HG03432 (cell line): Measurements from ENCODE around the gene CTNNA2.

Experiments
- ATAC-seq: cut with Tn5 transposase; IDR thresholded peaks from one replicate; pipeline ENCODE4 v1.9.1; 2021; ENCODE audit warnings: mild to moderate bottlenecking, moderate library complexity; ENCODE audit not compliant: unreplicated experiment

CTNNA2 gene

DNA sequence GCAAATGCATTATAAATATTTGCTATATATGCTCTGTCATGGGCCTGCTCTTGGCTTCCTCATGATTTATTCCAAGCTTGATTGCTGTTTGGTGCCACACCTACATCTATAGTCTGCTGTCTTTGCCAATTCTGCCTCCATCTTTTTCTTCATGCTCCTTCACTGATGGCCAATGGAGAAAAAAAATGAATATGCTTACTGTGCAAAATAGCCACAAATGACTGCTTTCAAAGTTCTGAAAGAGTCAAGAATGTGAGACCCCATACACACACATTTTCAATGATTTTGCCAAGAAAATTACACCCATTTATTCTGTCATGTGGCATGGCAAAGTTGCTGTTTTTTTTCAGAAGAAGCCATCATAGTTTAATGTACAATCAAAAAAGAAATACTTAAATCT is 1097.3 kb downstream of the CTNNA2 start:
- no peak for ATAC-seq

DNA sequence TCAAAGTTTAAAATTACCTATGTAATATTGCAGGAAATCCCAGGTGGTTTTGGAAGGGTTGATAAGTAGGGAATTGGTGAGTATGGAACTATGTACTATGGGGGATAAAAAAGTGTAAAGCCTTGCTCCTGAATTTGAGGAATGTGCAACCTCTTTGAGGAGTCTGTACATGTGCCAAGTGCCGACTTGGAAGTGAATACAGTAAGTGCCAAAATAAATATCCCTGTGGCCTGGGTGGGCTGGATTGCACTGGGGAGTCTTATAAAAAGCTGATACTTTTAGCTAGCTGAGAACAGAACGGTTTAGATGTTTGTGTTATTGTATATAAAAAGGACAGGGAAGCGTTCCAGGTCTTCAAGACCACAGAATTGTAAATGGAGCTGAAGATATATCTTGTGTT is 1108.8 kb downstream of the CTNNA2 start:
- ATAC-seq: no peak

DNA sequence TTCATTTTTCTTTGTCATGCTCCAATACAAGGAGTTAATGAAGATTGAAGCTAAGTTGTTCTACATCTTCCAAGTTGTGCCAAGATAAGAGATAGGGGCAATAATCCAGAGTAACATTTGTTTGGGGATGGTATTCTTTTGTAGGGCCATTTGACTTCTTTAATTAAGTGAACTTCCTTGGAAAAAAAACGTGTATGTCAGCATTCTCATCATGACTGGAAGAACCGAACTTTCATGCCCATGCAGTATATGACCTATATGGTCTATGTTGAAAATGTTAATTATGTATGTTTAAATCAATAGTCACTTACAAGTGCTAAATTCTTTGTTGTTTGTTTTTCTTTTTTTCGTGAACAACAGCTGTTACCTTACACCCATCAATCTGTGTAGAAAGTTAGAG is 1111.2 kb downstream of the CTNNA2 start:
- ATAC-seq: no peak

DNA sequence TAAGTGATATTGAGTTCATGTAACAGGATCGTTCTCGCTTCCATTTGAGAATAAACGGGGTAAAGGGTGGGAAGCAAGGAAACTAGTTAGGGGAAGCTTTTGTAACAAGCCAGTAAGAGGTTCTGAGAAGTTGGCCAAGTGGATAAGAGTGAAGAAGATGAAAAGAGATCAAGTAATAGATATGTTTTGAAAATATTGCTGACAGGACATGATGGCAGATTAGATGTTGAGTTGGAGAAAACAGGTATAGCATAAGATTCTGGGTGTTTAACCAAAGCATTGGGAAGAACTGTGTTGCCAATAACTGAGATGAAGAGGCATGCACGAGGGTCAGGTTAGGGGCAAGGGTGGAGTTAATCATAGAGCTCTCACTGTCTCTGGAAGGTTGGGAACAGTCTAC is 1121.7 kb downstream of the CTNNA2 start:
- ATAC-seq: no peak

DNA sequence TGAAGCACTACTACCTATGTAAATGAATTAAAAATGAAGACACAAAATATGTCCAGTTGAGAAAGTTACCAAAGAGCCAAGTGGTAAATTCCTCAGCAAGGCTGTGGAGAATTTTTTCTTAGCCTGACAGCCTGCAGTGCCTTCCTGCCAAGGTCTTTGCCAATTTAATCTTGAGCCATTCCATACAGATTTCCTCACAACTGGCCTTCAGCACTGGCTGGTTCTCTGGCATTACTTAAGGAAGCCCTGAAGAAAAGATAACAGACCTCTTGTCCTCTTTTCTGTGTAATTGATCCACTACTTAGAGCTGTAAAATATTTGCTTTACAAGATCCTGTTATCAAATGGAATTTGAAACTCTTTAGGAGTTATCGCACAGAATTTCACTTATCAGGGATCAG is 1125.9 kb downstream of the CTNNA2 start:
- no peak for ATAC-seq

DNA sequence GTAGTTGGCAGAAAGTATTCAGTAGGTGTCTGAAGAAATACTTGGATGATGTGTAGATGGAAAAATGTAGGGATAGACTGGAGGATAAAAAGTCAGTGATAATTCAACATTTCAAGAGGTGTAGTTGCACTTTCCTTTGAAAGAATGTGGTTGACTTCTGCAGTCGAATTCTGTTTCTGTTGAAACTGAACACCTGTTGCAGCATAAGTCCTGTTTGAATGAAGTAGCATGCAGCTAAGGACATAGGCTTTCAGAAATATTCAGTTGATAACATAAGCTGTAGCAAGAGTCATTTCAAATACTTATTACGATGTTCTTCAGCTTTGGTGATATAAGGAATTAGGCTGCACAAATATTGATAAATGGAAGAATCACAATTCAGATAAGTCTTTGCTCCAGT is 1129.6 kb downstream of the CTNNA2 start:
- no peak for ATAC-seq

DNA sequence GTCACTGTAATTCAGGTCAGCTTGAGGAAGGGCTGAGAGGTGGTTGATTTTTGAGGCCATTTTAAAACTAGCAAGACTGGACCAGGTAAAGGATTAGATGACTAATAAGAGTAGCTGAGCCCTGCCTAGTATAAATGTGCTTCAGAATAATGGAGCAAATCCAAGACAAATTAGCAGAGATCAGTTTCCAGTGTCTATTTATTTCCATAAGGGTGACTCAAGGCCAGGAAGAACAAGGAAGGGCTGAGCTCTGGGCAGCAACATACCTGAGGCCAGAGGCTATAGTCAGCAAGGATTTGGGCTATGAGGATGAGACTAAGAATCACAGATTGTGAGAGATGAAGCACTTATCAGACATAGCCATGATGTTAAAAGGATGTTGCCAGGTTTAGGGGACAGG is 1130.7 kb downstream of the CTNNA2 start:
- no peak for ATAC-seq

DNA sequence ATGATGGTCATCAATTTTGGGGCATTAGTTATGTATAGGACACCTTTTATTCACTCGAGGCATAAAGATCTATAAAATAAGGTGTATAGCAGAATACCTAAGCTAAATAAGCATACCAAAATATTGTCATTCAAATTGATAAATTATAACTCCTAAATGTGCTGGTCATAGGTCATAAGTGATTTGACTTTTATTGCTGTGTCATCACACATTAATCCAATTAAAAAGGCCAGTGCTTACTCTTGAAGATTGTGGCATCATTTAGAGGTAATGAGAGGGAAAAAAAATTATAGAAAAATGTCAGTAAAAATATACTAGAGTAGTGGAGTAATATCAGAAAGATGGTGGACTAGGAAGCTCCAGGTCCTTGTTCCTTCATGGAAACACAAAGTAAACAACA is 1138.6 kb downstream of the CTNNA2 start:
- ATAC-seq: no peak

DNA sequence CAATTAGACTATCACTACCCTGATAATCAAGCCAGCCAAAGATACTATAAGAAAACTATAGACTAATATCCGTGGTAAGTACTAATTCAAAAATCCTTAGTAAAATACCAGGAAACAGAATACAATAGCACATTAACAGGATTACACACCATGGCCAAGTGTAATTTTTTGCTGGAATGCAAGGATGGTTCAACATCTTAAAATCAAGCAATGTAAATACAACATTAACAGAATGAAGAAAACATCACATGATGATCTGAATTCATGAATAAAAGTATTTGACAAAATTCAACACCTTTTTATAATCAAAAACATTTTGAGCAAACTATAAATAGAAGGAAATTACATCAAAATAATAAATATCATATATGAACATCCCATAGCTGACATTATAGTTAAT is 1142.4 kb downstream of the CTNNA2 start:
- ATAC-seq: no peak

DNA sequence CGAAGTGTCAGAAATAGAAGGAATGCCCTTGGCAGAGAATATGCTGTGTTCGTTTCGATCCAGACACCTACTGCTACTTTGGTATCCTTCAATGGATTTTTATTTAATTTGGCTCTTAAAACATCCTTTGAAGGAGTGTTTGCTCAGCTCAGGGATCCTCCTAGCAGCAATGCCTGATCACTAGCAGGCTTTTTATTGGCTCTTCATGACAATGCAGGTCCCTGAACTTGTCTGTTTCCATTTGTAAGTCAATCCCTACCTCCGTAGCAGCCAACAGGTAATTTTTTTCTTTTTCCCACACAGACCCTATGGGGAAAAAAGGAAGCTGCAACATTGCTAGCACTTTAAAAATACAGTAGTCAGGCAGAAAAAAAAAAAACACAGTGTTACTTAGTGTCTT is 1157.9 kb downstream of the CTNNA2 start:
- ATAC-seq: no peak

DNA sequence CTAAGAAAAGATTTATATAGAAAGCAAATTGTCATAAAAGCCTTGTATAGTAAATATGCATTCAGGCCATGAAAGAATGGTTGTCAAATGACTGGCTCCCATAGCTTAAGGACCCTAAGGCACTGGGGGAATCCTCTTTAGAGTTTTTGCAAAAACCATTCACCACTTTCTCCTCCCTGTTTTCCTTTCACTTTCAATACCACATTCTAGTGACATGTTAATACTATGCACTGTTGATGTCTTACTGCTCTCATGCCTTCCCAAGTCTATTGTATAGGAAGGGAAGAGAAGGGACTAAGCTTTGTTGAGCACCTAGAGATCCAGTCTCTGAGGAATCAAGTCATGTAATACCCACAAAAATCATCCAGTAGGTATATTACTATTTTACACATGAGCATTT is 1174.7 kb downstream of the CTNNA2 start:
- no peak for ATAC-seq

DNA sequence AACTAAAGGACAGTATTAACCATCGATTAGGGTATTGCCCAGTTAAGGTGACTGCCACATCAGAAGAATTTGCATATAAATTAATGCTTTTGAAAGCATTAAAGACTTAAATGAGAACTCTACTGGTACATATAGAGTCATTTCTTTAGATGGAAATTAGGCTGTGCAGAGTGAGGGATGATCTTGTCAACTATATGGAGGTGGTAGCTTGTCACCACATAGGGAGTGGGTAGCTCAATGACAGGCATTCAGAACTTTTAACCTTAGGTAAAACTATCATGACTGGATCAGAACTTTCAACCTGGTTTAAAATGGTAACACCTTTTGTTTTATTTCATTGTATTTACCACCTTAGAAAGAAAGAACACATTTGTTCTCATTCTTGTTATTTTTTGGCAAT is 1176.3 kb downstream of the CTNNA2 start:
- ATAC-seq: no peak
